ENCODE measurements around the gene UMPS.

GRCh38 chr3:124784686-124785382 lies 54.6 kb downstream of the UMPS start:
- TF ChIP-seq YY1 (tag by site-specific recombination; IDR thresholded peaks at IDR 0.05) = no peak
- TF ChIP-seq ZNF510 (tag by site-specific recombination; IDR thresholded peaks at IDR 0.05; ENCODE audit: insufficient replicate concordance) = no peak
- no peak for TF ChIP-seq CTCF (tag by site-specific recombination; IDR thresholded peaks at IDR 0.05)
- TF ChIP-seq ZIC2 (tag by site-specific recombination; IDR thresholded peaks at IDR 0.05) = no peak

Measured in HEK293 (cell line).